ENCODE data around the gene TMEM186.
"Not testable (repeated sequence)": the region's sequence is repeated elsewhere in the genome, so short reads cannot be mapped to it uniquely, and the experiment has no call there.

Gene TMEM186

DNA sequence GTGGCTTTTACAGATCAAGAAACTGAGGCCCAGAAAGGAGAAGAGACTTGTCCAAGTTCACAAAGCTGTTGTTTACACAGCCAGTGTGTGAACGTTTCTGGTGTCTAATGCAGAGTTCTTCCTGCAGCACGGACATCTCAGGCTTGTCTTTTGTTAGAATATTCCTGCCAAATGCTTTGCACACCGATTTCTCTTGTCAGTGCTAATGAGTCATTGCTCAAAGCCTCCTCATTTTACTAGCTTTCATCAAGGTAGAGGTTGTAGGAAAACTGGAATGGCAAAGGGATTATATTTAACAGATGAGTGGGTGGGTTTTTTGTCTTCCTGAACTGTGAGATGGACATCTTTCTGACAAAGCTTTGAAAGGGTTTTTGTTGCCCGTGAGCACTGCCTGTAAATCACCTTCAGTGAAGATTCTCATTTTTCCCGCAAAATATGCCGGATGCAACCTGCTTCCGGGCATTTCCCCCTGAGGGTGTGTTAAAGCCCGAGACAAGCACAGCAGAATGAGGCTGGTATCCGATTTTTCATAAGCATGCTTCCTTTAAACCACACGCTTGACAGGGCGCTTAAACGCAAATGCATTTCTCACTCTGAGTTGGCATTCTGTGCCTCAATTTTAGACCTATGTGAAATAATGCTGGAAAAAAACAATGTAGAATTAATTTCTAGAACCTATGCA is 14.9 kb upstream of the TMEM186 start:
- DNase-seq = no peak

DNA sequence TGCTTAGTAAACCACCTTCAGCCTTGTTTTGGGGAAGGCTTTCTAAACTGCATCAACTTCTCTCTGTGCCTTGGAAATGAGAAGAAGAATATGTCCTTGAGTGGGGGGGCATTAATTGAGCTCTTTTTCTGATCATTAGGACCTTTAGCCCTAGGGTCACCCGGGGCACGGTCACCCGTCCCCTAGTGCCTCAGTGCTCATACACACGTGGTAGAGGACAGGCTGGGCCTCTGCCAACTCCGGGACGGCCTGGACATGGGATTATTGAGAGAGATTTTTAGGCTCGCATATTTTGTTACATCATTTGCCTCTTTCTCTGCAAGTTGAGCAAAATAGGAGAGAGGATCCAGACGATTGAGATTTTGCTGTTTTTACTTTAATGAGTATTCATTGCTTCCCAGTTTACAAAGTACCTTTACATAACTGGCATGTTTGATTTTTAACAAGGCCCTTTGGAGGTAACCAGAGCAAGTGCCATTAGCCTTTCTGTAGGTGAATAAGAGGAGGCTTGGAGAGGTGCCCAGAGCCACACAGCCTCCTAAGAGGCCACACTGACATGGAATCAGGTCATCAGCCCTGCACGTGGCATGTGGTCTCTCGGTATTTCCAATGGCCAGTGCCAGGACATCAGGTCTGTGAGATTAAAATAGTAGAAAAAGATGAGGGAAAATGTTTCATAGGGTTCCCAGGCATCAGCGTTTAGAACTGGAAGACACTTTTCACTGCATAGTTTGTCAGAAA is 11.3 kb upstream of the TMEM186 start:
- DNase-seq = no peak

DNA sequence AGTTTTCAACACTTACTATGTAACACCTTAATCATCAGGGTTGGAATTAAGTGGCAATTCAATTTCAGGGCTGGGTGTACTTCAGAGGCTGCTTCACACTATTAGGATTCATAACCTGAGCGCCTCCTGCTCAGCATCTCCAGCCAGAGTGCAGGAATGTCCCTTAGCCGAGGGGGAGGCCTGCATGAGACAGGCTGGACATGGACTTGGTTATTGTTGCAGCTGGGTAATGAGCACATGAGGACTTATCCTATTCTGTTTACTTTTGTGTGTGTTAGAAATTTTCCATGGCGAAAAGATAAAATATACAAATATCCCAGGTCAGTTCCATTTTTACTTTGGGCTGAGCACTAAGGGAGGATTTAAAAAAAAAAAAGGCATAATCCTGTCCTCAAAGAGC is 10.6 kb upstream of the TMEM186 start:
- no peak for DNase-seq

DNA sequence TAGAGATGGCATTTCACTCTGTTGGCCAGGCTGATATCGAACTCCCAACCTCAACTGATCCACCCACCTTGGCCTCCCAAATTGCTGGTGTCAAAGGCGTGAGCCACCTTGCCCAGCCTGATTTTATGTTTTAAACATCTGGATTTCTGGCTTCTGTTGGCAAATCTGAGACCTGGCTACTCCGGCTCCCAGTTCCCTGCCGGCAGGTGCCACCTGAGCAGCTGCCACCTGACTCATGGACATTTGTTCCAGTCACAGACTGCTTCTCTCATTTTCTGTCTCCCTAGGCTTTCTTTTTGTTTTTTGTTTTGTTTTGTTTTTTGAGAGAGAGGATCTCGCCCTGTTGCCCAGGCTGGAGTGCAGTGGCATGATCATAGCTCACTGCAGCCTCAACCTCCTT is 9.8 kb upstream of the TMEM186 start:
- DNase-seq = no peak

DNA sequence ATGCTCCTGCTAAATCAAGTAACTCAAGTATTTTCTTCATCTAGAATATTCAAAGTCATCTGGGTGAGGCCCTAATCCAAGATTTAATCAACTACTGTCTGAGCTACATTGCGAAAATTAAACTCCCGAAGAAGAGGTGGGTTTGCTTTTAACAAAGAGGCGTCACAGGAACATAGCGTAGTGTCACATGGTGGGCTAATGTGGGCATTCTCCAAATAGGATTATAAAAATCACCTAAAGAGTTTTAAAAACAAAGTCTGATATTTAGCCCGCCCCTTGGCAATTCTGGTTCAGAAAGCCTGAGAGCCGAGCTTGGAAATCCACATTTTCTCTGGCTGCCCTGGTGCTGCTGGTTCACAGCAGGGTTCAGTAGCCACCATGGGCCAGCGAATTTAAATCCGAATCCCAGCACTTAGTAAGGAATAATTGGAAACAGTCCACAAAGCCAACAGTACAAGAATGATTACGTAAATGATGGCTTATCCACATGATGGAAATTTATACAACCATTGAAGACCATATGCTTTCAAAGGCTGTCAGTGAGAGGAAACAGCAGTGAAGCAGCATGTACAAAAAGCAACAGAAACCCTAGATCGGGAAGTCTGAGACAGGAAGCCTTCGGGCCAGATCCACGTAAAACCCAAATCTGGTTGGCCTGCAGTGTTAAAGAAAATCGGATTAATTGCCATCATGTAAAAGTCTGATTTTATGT is 9.0 kb upstream of the TMEM186 start:
- DNase-seq = no peak

DNA sequence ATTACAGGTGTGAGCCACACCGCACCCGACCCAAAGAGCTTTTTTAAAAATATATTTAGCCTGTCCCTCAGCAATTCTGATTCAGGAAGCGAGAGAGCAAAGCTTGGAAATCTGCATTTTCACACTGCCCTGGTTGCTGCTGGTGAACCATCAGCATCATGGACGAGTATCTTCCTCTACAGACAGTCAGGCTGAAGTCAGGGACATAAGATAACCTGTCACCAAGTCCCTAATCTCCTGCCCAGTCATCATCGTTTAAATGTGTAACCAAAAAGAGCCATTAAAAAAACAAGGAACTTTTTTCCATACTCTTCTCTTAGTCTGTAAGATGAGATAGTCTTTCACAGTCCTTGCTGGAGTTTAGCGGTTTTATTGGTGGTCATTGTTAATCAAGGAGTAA is 6.9 kb upstream of the TMEM186 start:
- DNase-seq = no peak

DNA sequence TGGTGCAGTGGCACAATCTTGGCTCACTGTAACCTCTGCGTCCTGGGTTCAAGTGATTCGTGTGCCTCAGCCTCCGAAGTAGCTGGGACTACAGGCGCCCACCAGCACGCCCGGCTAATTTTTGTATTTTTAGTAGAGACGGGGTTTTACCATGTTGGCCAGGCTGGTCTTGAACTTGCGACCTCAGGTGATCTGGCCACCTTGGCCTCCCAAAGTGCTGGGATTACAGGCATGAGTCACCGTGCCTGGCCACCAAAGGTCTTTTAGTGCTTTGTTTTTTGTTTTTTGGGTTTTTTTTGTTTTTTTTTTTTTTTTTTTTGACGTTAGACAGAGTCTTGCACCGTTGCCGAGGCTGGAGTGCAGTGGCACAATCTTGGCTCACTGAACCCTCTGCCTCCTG is 6.3 kb upstream of the TMEM186 start:
- not testable (repeated sequence) for DNase-seq

DNA sequence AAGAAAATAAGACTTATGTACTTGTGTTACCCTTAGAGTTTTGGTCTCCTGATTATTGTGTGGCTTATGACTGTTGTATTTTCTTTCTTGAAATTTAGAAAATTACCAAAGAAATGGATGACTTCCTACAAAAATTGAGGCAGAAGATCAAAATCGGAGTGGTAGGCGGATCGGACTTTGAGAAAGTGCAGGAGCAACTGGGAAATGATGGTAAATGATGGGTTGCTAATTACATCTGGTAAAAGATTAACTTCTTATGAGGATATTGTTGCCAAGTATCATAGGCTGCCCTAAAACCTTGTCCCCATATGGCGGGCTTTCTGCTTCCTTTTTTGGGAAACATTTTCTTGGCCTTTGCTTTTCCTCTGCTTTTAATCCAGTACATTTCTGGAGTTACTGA is 4.3 kb upstream of the TMEM186 start:
- no peak for DNase-seq

DNA sequence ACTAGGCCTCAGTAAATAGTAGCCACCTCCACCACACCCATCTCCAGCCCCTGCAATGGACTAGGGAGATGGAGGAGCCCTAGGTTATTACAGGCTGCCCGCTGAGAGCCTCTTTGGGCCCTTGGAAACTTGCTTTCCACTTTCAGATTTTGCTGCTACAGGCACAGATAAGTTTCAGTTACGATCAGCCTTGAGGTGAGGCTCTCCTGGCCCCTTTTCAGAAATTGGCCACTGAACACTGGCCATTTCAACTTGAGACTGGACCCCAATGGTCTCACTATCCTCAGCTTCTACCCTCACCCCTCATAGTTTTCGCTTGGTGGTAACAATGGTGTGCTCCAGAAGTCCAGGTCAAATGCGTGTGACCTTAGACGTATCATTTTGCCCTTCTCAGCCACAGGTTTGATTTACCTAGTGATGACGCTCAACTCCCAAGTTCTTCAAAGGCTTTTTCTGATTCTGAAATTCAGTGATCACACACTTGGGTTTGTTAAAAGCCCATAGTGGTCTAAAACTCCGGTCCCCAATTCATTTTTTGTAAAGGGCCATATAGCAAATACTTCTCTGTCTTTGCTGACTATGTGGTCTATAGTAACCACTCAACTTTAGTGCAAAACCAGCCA is 1.2 kb upstream of the TMEM186 start:
- DNase-seq = no peak

DNA sequence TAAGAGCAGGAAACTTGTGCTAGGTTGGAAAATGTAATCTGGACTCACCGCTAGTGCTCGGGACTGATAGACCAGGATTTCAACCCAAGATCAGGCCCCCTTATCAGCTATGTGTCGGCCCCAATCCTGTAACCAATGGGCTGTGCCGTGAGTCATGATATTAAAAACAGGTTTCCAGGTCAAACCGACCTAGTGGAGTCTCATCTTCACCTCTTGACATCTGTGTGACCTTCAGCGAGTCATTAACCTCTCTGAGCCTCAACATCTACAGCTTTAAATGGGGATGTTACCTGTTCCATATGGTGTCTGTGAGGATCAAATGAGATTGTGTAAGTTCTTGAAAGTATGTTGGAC is 712 bp upstream of the TMEM186 start:
- DNase-seq = no peak

DNA sequence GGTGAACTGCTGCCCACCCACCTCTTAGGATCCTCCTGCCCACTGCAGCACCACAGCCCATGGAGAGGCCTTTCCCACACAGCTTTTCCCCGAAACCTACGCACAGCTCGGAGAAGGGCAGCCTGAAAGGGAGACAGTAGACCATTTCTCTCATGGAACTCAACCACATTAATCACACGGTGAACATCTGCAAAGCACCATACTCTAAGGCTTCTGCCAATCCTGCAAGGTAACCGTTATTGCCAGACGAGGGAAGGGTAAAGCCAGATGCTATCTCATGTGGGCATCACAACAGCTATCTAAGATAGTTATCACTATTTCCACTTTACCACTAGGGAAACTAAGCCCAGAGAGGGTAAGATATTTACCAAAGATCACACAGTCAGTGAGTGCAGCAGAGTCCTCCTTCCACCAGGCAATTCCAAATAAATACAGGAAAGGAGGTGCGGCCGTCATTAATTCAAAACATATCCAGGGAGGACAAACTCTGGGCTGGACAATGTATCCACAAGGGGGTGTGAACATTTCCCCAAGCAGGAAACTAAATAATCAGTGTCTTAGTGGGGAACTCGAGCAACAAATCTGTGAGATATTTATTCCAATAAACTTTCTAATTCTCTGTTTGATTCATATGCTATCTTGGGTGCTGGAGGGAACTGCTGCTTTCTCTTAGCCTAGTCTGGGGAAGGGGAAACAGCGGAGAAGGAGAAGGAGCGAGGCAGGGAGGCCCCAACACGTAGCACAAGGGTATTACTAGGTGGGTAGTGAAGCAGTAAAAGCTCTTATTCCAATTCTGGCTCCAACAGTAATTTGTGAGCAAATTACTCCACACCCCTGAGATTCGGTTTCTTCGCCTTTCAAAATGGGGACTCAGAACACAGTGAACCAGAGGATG is 723 bp downstream of the TMEM186 start:
- no peak for DNase-seq

DNA sequence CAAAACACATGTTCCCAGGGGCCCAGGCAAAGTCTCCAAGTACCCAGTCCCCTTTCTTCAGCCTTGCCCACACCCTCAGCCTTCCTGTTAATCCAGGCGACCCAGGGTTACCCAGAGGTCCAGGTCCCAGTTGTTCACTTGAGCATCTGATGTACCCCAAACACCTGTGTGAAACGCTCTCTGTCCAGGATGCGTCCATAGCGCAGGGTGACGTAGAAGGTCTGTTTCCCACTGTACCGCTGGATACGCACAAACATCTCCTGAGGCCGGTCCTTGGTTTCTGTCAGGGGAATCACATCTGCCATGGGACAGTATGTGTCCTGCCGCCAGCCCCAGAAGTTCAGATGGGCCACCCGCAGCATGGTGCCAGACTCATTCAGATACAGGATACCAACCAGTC is 1.6 kb downstream of the TMEM186 start:
- DNase-seq = no peak

DNA sequence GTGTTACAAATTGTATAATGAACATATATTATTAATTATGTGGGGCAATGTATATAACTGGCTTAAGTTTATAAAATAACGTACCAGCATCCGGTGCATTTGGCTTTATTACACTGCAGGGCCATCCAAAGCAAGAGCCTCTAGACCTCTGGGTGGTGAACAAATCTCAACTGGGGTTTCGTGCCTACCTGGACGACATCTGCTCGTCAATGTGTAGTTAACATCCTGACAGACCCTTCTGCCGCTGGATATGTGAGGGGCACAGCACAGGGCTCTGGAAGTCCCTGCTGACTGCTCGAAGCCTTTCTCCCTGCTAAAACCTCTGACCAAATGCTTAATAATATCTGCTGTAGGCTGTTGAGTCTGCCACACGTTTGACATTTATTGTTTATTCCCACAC is 2.3 kb downstream of the TMEM186 start:
- DNase-seq = no peak

DNA sequence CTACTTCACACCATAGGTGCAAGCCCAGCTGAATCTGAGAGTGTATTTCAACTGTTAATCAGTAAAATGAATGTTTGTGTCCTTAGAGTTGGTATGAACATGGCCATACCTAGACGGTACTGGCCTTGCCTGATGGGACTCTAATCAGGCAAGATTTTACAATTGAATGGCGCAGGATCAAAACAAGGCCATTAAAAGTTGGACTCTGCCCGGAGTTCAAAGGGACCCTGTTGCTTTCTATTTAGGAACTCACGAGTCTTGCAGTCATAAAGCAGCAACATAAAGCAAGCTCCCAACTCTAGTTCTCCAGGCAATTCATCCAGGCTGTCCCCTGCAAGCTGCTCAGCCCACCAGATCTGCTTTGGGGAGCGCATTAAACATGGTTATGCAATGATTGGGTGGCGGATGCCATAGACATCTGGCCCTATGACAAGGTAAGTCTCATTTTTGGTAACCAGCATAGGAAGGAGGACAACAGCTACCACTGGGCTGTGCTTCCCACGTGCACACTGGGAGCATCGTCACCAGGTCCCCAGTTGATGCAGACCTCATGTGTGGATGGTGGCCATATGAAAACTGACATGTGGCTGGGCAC is 8.8 kb downstream of the TMEM186 start:
- no peak for DNase-seq

DNA sequence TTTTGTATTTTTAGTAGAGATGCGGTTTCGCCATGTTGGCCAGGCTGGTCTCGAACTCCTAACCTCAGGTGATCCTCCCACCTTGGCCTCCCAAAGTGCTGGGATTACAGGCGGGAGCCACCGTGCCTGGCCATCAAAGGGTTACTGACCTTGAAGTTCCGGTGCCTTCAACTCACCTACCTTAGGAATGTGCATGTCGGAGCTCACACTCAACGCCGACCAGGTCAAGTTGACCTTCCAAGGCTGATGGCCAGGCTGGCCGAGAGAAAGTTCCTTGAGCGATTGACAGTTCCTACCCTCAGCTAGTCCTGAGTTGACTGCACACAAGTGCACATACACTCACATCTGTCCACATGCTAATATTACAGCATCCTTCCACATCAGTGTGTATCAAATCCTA is 11.1 kb downstream of the TMEM186 start:
- not testable (repeated sequence) for DNase-seq

DNA sequence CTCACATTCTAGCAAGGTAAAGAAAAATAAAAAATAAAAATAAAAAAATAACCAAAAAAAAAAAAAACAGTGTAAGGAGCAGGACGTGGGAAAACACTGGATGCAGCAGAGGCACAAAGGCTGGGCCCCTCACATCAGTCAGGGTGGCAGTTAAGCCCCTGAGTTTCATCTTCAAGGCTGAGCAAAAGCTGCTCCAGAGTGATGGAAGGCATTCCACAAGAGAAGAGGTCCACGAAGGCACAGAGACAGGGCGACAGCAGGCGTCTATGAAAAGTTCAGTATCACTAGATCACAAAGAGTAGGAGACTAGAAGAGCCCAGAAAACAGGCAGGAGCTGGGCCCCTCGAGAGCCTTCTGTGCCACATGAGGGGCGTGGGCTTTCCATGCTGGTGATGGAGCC is 12.0 kb downstream of the TMEM186 start:
- no peak for DNase-seq

DNA sequence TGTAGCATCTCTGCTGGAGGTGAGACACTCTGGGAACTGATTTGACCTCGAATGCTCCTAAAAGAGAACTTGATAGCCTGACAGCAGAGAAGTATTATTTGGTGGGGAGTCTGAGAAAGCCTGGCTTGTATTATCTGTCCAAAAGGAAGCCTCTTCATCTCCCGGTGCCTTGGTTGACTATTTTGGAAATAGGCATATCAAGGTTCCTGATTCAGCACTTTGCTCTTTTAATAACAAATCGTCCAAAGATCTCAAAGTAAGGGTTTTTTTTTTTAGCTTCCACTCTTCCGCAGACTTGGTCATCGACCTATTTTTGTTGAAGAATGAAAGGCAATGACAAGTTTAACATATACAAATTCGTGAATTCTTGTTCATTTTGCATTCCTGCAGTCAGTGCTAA is 14.8 kb downstream of the TMEM186 start:
- no peak for DNase-seq

DNA sequence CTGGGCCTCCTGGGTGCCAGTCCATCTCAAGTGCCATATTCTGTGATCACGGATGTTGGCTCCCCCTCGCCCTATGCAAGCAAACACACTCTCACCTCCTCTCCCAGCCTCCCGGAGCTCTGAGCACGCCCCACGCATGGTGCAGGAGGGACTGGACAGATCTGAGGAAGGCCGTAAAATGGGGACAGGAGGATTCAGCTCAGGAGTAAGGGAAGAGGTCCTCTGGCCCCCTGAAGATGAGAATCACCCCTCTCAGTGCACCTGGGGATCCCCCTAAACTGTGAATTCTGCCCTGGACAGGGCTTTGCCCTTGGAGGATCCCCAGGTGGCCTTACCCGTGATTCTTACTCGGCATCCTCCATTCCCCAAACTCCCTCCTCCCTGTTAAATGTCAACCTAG is 15.6 kb downstream of the TMEM186 start:
- DNase-seq = no peak

DNA sequence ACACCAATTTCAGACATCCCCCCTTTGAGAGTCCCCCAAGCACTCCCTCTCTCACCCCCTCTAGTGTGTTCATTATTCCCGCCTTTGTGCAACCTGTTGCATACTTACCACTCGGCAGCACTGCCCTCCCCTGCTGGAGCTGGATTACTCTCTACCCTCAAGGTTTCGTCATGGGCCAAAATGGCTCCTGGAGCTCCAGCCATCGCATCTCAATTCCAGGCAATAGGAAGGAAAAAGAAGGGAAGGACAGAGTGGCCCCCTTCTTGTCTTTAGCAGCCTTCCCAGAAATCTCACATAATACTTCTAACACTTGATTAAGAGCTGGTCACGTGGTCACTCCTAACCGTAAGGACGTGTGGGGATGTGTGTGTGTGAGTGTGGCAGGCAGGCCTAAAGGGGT is 20.2 kb downstream of the TMEM186 start:
- no peak for DNase-seq

DNA sequence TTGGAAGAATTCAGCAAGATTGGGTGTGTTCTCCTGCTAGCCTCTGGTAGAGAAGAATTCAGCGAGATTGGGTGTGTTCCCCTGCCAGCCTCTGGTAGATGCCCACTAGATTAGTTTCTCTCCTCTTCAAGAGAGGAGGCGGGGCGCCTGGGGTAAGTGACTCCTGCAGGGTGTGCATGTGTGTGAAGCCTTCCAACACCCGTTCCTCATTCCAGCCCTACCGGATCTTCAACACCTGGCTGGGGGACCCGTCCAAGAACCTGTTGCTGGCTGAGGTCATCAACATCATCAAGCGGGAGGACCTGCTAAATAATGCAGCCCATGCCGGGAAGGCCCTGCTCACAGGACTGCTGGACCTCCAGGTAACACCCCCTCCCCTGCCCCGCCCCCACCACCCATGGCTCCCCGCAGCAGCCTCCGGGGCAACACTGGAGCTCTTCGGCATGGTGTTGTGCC is 21.3 kb downstream of the TMEM186 start:
- no peak for DNase-seq

DNA sequence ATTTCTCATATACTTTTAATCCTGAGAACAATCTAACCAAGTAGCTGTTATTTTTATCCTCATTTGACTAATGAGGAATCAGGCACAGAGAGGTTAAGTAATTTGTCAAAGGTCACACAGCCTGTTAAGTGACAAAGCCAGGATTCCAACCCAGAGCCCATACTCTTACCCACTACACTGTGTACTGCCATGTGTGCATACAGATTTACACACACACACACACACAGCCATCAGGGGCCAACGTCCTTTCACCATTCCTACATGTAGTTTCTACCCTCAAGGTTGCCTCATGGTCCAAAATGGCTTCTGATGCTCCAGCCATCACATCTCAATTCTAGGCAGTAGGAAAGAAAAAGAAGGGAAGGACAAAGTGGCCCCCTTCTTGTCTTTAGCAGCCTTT is 22.1 kb downstream of the TMEM186 start:
- DNase-seq = no peak

DNA sequence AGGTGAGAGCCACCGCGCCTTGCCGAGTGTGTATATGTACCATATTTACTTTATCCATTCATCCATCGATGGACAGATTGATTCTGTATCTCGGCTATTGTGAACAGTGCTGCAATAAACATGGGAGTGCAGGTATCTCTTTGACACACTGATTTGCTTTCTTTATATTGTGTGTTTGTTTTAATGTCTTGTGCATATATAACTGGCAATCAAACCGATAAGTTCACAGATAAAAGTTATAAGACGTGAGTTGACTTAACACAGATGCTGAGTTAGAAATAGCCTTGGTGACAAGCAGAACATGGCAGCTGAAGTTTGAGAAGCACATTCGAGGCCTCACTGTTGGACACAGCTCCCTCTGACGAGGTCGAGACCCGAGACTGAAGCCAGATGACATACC is 23.2 kb downstream of the TMEM186 start:
- DNase-seq = no peak
